ENCODE results near the gene IRF9. TPM values are rescaled to one million over a fixed set of nuclear protein-coding genes. Genes with fewer than 3 reads are reported as not detected.

IRF9 gene
- total and polyA plus RNA-seq, 2 experiments from 2014 or later, result 33.7 to 66.9 TPM

DNA sequence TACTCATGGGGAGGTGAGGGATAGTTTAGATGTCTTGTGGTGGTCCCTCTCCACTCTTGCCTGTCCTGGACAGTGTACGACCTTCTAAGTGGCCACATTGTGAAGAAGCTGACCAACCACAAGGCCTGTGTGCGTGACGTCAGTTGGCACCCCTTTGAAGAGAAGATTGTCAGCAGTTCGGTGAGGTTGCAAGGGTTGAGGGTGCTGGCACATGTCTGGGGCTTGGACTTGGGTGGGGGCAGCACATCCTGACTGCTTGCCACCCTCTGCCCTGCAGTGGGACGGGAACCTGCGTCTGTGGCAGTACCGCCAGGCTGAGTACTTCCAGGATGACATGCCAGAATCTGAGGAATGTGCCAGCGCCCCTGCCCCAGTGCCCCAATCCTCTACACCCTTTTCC lies 38.2 kb upstream of the IRF9 start:
- H3K9me3 ChIP-seq (ENCODE audit: low read depth), result no peaks in the 10 kb centered on the region
- DNase-seq (ENCODE audit: low spot score), result no peak
- no peak overlapping the region for H2AFZ ChIP-seq
- H4K20me1 ChIP-seq (ENCODE audit: insufficient read depth, poor library complexity, severe bottlenecking), result no peaks in the 10 kb centered on the region
- 96% methylated on average over 8 of the region's 8 CpGs for WGBS (ENCODE audit: low lambda C conversion rate, missing lambda C conversion rate)
- H3K4me2 ChIP-seq, result no peak overlapping the region
- no peaks in the 10 kb centered on the region for H3K9me2 ChIP-seq (replicated peaks; ENCODE audit: insufficient read depth)
- TF ChIP-seq, protein P1, sequence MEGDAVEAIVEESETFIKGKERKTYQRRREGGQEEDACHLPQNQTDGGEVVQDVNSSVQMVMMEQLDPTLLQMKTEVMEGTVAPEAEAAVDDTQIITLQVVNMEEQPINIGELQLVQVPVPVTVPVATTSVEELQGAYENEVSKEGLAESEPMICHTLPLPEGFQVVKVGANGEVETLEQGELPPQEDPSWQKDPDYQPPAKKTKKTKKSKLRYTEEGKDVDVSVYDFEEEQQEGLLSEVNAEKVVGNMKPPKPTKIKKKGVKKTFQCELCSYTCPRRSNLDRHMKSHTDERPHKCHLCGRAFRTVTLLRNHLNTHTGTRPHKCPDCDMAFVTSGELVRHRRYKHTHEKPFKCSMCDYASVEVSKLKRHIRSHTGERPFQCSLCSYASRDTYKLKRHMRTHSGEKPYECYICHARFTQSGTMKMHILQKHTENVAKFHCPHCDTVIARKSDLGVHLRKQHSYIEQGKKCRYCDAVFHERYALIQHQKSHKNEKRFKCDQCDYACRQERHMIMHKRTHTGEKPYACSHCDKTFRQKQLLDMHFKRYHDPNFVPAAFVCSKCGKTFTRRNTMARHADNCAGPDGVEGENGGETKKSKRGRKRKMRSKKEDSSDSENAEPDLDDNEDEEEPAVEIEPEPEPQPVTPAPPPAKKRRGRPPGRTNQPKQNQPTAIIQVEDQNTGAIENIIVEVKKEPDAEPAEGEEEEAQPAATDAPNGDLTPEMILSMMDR (IDR thresholded peaks at IDR 0.05; ENCODE audit: poor library complexity), result no peak
- TF ChIP-seq EZH2 (IDR thresholded peaks at IDR 0.05; ENCODE audit: borderline replicate concordance), result no peak
- no peak for TF ChIP-seq EZH2phosphoT487 (IDR thresholded peaks at IDR 0.05; ENCODE audit: low read depth, severe bottlenecking, unreplicated experiment)
- no peak overlapping the region for H3K4me3 ChIP-seq
- no peaks in the 10 kb centered on the region for H3K36me3 ChIP-seq (replicated peaks; ENCODE audit: insufficient read depth, low read depth)
- no peak overlapping the region for H3K27ac ChIP-seq
- no peaks in the 10 kb centered on the region for H3K27me3 ChIP-seq
- H3K4me1 ChIP-seq (ENCODE audit: insufficient read depth), result no peaks in the 10 kb centered on the region
- no peaks in the 10 kb centered on the region for H3K79me2 ChIP-seq

DNA sequence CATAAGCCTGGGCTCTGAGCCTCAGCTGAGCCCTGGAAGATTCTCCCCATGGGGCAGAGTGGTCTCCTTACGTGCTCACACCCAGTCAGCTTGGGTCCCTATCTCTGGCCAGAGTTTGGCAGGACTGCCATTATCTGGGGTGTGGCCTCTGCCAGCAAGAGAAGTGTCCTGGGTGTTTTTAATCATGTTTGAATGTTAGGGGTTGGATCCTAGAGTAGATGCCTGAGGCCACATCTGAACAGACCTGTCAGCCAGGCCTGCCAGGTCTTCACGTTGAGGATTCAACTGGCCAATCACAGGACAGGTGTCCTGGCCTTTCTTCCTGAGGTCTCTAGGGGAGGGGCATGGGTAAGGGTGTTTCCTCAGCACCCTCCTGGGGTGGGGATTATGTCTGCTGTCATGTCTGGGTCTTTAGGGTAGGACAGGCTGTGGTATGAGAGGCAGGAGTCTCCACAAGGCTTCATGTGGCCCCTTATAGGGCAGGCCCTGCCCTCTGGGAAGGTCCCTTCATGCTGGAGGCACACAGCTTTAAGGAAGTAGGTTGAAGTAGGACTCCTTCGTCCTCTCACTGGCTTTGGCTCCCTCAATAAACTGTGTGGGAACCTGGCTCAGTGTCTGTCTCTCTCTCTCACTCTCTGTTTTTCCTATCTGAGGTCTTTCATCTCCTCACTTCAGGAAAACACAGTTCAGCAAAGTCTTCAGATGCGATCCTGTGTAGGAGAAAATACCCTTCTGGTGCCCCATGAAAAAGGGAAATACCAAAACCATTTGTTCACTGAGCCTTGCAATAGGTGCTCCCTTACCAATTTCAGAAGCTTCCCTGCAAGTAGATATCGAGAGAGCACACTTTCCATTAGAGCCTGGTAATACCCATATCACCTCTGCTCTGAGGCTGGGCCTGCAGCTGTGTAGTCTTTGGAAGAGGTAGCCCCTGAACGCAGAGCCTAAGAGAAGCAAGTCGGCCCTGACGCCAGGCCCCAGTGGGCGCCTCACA lies 37.3 kb upstream of the IRF9 start:
- Histone ChIP-seq H3K27ac (no peak overlapping the region), H3K4me1 (ENCODE audit: insufficient read depth) (no peaks in the 10 kb centered on the region), H3K36me3 (replicated peaks; ENCODE audit: insufficient read depth, low read depth) (no peaks in the 10 kb centered on the region), H2AFZ (no peak overlapping the region), H3K9me2 (replicated peaks; ENCODE audit: insufficient read depth) (no peaks in the 10 kb centered on the region), H3K9me3 (ENCODE audit: low read depth) (no peaks in the 10 kb centered on the region), H3K27me3 (no peaks in the 10 kb centered on the region), H3K79me2 (no peaks in the 10 kb centered on the region), H4K20me1 (ENCODE audit: insufficient read depth, poor library complexity, severe bottlenecking) (no peaks in the 10 kb centered on the region), H3K4me3 (no peak overlapping the region), H3K4me2 (no peak overlapping the region)
- WGBS (ENCODE audit: low lambda C conversion rate, missing lambda C conversion rate), result 91% methylated on average over 9 of the region's 9 CpGs
- no peak for DNase-seq (ENCODE audit: low spot score)
- TF ChIP-seq, protein P1 (IDR thresholded peaks at IDR 0.05; ENCODE audit: poor library complexity), result no peak
- TF ChIP-seq EZH2phosphoT487 (IDR thresholded peaks at IDR 0.05; ENCODE audit: low read depth, severe bottlenecking, unreplicated experiment) (no peak), EZH2 (IDR thresholded peaks at IDR 0.05; ENCODE audit: borderline replicate concordance) (no peak)

DNA sequence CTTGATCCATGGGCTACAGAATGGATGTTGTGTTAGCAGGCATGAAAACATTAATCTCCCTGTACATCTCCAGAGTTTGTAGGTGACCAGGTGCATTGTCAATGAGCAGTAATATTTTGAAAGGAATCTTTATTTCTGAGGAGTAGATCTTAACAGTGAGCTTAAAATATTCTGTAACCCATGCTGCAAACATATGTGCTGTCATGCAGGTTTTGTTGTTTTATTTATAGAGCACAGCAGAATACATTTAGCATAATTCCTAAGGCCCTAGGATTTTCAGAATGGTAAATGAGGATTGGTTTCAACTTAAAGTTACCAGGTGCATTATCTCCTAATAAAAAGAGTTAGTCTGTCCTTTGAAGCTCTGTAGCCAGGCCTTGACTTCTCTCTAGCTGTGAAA lies 34.1 kb upstream of the IRF9 start:
- DNase-seq (ENCODE audit: low spot score), result no peak
- Histone ChIP-seq H4K20me1 (ENCODE audit: insufficient read depth, poor library complexity, severe bottlenecking) (no peaks in the 10 kb centered on the region), H3K4me1 (ENCODE audit: insufficient read depth) (no peaks in the 10 kb centered on the region), H3K36me3 (replicated peaks; ENCODE audit: insufficient read depth, low read depth) (no peaks in the 10 kb centered on the region), H3K79me2 (no peaks in the 10 kb centered on the region), H3K4me2 (no peak overlapping the region), H3K9me2 (replicated peaks; ENCODE audit: insufficient read depth) (no peaks in the 10 kb centered on the region), H3K4me3 (no peak overlapping the region), H3K9me3 (ENCODE audit: low read depth) (no peaks in the 10 kb centered on the region), H3K27ac (no peak overlapping the region), H2AFZ (no peak overlapping the region), H3K27me3 (no peaks in the 10 kb centered on the region)
- TF ChIP-seq, protein P1 (IDR thresholded peaks at IDR 0.05; ENCODE audit: poor library complexity), result no peak
- no peak for TF ChIP-seq EZH2phosphoT487 (IDR thresholded peaks at IDR 0.05; ENCODE audit: low read depth, severe bottlenecking, unreplicated experiment)
- no peak for TF ChIP-seq EZH2 (IDR thresholded peaks at IDR 0.05; ENCODE audit: borderline replicate concordance)

Data from hepatocyte (in vitro differentiated cells).